Glomerular visceral epithelial cell (primary cell): ENCODE results near the gene TRPM6.

Source experiments
- DNase-seq: peaks from one replicate; pipeline ENCODE4 v3.0.0-alpha.2; 2016; ENCODE audit errors: extremely low spot score

TRPM6 gene

GRCh38 chr9:74772121-74772520, 115.6 kb downstream of the TRPM6 start:
- no peak for DNase-seq

GRCh38 chr9:74771672-74772071, 116.0 kb downstream of the TRPM6 start:
- DNase-seq: no peak

GRCh38 chr9:74771262-74771585, 116.5 kb downstream of the TRPM6 start:
- DNase-seq: no peak

GRCh38 chr9:74770508-74771261, 117.0 kb downstream of the TRPM6 start:
- no peak for DNase-seq

GRCh38 chr9:74765481-74765971, 122.2 kb downstream of the TRPM6 start:
- DNase-seq: no peak

- DNase-seq: no peak
These were observed 124.8 kb downstream of the TRPM6 start for GRCh38 chr9:74762950-74763349.

- peak; percentile 53 for DNase-seq
These were observed 127.6 kb downstream of the TRPM6 start for GRCh38 chr9:74760031-74760700.

- DNase-seq: no peak
These were observed 131.7 kb downstream of the TRPM6 start for GRCh38 chr9:74755999-74756398.

GRCh38 chr9:74755355-74755754, 132.4 kb downstream of the TRPM6 start:
- DNase-seq: no peak

GRCh38 chr9:74753650-74754049, 134.1 kb downstream of the TRPM6 start:
- peak; percentile 9 for DNase-seq

- no peak for DNase-seq
These were observed 138.8 kb downstream of the TRPM6 start for GRCh38 chr9:74748966-74749365.

- DNase-seq: peak; percentile 25
These were observed 144.7 kb downstream of the TRPM6 start for GRCh38 chr9:74742792-74743730.

GRCh38 chr9:74742191-74742790, 145.4 kb downstream of the TRPM6 start:
- DNase-seq: no peak

GRCh38 chr9:74736646-74737045, 151.1 kb downstream of the TRPM6 start:
- DNase-seq: no peak

- DNase-seq: no peak
These were observed 152.0 kb downstream of the TRPM6 start for GRCh38 chr9:74735761-74736160.

- DNase-seq: no peak
These were observed 158.5 kb downstream of the TRPM6 start for GRCh38 chr9:74729136-74729695.

- no peak for DNase-seq
These were observed 159.5 kb downstream of the TRPM6 start for GRCh38 chr9:74728176-74728575.

GRCh38 chr9:74726581-74726980, 161.1 kb downstream of the TRPM6 start:
- DNase-seq: no peak

- no peak for DNase-seq
These were observed 163.4 kb downstream of the TRPM6 start for GRCh38 chr9:74724317-74724716.

- DNase-seq: no peak
These were observed 165.7 kb downstream of the TRPM6 start for GRCh38 chr9:74721696-74722660.
